Measurements from ENCODE around the gene SCGN. TPM values are rescaled to one million over a fixed set of nuclear protein-coding genes. Genes with fewer than 3 reads are reported as not detected.

Gene SCGN
- total and polyA plus RNA-seq, 9 of the 15 experiments (the other 6 are each of a cell fraction or from before 2014, with no cell fraction given) = not detected

GRCh38 chr6:25660512-25660911 lies 8.5 kb downstream of the SCGN start (continued):
- no peak for TF ChIP-seq IRF2 (CRISPR knock-in tag; IDR thresholded peaks at IDR 0.05)
- 0 out of 2 replicates have a peak, but pooled peaks have one; percentile 28 for TF ChIP-seq SMARCA4 (IDR thresholded peaks at IDR 0.05)
- no peak for TF ChIP-seq SIN3A (IDR thresholded peaks at IDR 0.05; ENCODE audit: borderline replicate concordance in 2 of 2, control insufficient read depth in 1 of 2, low read depth in 2 of 2, low read length in 2 of 2)
- peak; percentile 66; the same call in 1 of the 2 replicates for TF ChIP-seq MAFG (tag; conservative IDR thresholded peaks at IDR 0.05)
- no peak for TF ChIP-seq ARHGAP35 (IDR thresholded peaks at IDR 0.05; ENCODE audit: partially characterized antibody)
- 0 out of 2 replicates have a peak, but pooled peaks have one; percentile 24 for TF ChIP-seq ELF4 (CRISPR knock-in tag; IDR thresholded peaks at IDR 0.05)
- no peak for TF ChIP-seq DMBX1 (CRISPR knock-in tag; IDR thresholded peaks at IDR 0.05; ENCODE audit: borderline replicate concordance)
- no peak for TF ChIP-seq RCOR1 (IDR thresholded peaks at IDR 0.05; ENCODE audit: borderline replicate concordance in 1 of 2, low read depth in 2 of 2, low read length in 2 of 2)
- TF ChIP-seq JUN (IDR thresholded peaks at IDR 0.05; ENCODE audit: borderline replicate concordance, low read depth, low read length) = peak; percentile 70; the same call in 1 of the 2 replicates
- TF ChIP-seq JUN (CRISPR knock-in tag; IDR thresholded peaks at IDR 0.05; ENCODE audit: borderline replicate concordance) = no peak
- no peak for TF ChIP-seq TFAP4 (CRISPR knock-in tag; IDR thresholded peaks at IDR 0.05; ENCODE audit: borderline replicate concordance)
- TF ChIP-seq HMBOX1 (IDR thresholded peaks at IDR 0.05) = peak; percentile 68; the same call in 1 of the 2 replicates
- no peak for TF ChIP-seq RBM25 (IDR thresholded peaks at IDR 0.05; ENCODE audit: low read depth, low read length, severe bottlenecking)
- TF ChIP-seq ARID3B (CRISPR knock-in tag; IDR thresholded peaks at IDR 0.05; ENCODE audit: borderline replicate concordance) = no peak
- TF ChIP-seq VEZF1 (CRISPR knock-in tag; IDR thresholded peaks at IDR 0.05) = no peak
- no peak for TF ChIP-seq GTF2B (IDR thresholded peaks at IDR 0.05; ENCODE audit: extremely low read depth, insufficient read length)
- TF ChIP-seq BDP1 (IDR thresholded peaks at IDR 0.05; ENCODE audit: insufficient read depth, insufficient read length) = no peak
- TF ChIP-seq TRIM24 (IDR thresholded peaks at IDR 0.05) = no peak
- TF ChIP-seq GATAD2B (IDR thresholded peaks at IDR 0.05; ENCODE audit: borderline replicate concordance) = no peak
- no peak for TF ChIP-seq CEBPB (tag; IDR thresholded peaks at IDR 0.05)
- TF ChIP-seq UBTF (IDR thresholded peaks at IDR 0.05; ENCODE audit: borderline replicate concordance in 1 of 2, low read depth in 2 of 2, low read length in 2 of 2) = no peak

Measured in K562 (cell line).